CD14-positive monocyte (primary cell): ENCODE measurements around the gene DKKL1. TPM values are rescaled to one million over a fixed set of nuclear protein-coding genes. Genes with fewer than 3 reads are reported as not detected.

Source experiments
- DNase-seq, 3 donors: peaks; one replicate each; pipeline ENCODE4 v3.0.0-alpha.2; 2011 to 2022
- H2AFZ ChIP-seq: 2 replicates; pipeline ENCODE4 v1.6.0; 2012; ENCODE audit warnings: mild to moderate bottlenecking, low read depth, low read length, inconsistent platforms; ENCODE audit not compliant: insufficient read depth, poor library complexity, severe bottlenecking
- H3K27ac ChIP-seq, 2 donors: 1 replicate in 1 of 2; 2 replicates in 1 of 2; pipeline ENCODE4 v1.5.1; 2012 to 2013; ENCODE audit warnings: low read length in 2 of 2, control low read depth in 1 of 2, inconsistent platforms in 1 of 2, low read depth in 1 of 2, mild to moderate bottlenecking in 1 of 2
- H3K27me3 ChIP-seq, 2 donors: one replicate each; pipeline versions ENCODE4 v1.6.0 to v1.6.1; 2011 to 2013; ENCODE audit warnings: low read length in 2 of 2; ENCODE audit not compliant: control insufficient read depth in 2 of 2, insufficient read depth in 2 of 2
- H3K36me3 ChIP-seq, 2 donors: replicated peaks in 1 of 2; 1 replicate in 1 of 2; 2 replicates in 1 of 2; pipeline versions ENCODE4 v1.5.1 to v1.6.1; 2012 to 2013; ENCODE audit warnings: low read length in 2 of 2, control low read depth in 1 of 2, inconsistent platforms in 1 of 2, mild to moderate bottlenecking in 1 of 2; ENCODE audit not compliant: insufficient read depth in 2 of 2, control insufficient read depth in 1 of 2
- H3K4me1 ChIP-seq, 2 donors: 1 replicate in 1 of 2; 2 replicates in 1 of 2; pipeline versions ENCODE4 v1.5.1 to v1.6.1; 2012 to 2013; ENCODE audit warnings: low read length in 2 of 2, control low read depth in 1 of 2, inconsistent platforms in 1 of 2, mild to moderate bottlenecking in 1 of 2, moderate library complexity in 1 of 2; ENCODE audit not compliant: insufficient read depth in 2 of 2, control insufficient read depth in 1 of 2
- H3K4me2 ChIP-seq: replicated peaks from 2 replicates; pipeline ENCODE3; 2012; ENCODE audit warnings: low read length, moderate library complexity, mild to moderate bottlenecking; ENCODE audit not compliant: poor library complexity, severe bottlenecking; ENCODE audit errors: extremely low read depth
- H3K4me3 ChIP-seq, 3 experiments: fragments of 200-600 bp in 1 of 3; sonication (generic) in 1 of 3; replicated peaks in 1 of 3; 1 replicate in 2 of 3; 2 replicates in 1 of 3; pipeline ENCODE4 v1.5.1; 2011 to 2013; ENCODE audit warnings: low read length in 3 of 3, mild to moderate bottlenecking in 3 of 3, control low read depth in 2 of 3, low read depth in 2 of 3, inconsistent platforms in 1 of 3, moderate library complexity in 1 of 3
- H3K79me2 ChIP-seq: 2 replicates; pipeline ENCODE4 v1.6.0; 2012; ENCODE audit warnings: mild to moderate bottlenecking, control low read depth, inconsistent platforms, low read length, moderate library complexity; ENCODE audit not compliant: insufficient read depth
- H3K9ac ChIP-seq: 2 replicates; pipeline ENCODE4 v1.6.0; 2017; ENCODE audit warnings: low read length, mild to moderate bottlenecking; ENCODE audit not compliant: insufficient read depth, poor library complexity, severe bottlenecking
- H3K9me3 ChIP-seq, 2 donors: replicated peaks in 1 of 2; 1 replicate in 1 of 2; 2 replicates in 1 of 2; pipeline versions ENCODE4 v1.5.1 to v1.6.1; 2012 to 2013; ENCODE audit warnings: low read length in 2 of 2, control low read depth in 1 of 2; ENCODE audit not compliant: control insufficient read depth in 1 of 2, insufficient read depth in 1 of 2
- H4K20me1 ChIP-seq: 2 replicates; pipeline ENCODE4 v1.6.0; 2012; ENCODE audit warnings: mild to moderate bottlenecking, low read length, control low read depth, moderate library complexity; ENCODE audit not compliant: insufficient read depth
- H3K27ac Mint-ChIP-seq, 7 donors: one replicate each; pipeline ENCODE4 v1.8.0; 2020; ENCODE audit warnings: mild to moderate bottlenecking in 7 of 7, mixed read lengths in 7 of 7, moderate library complexity in 6 of 7, inconsistent platforms in 2 of 7
- H3K27me3 Mint-ChIP-seq, 3 donors: one replicate each; pipeline ENCODE4 v1.8.0; 2021 to 2022; ENCODE audit warnings: low read depth in 3 of 3, mild to moderate bottlenecking in 3 of 3, mixed read lengths in 3 of 3, moderate library complexity in 3 of 3, inconsistent platforms in 1 of 3
- H3K36me3 Mint-ChIP-seq, 2 donors: one replicate each; pipeline ENCODE4 v1.8.0; 2020; ENCODE audit warnings: mixed read lengths in 2 of 2, inconsistent platforms in 1 of 2, mild to moderate bottlenecking in 1 of 2
- H3K4me1 Mint-ChIP-seq: one replicate; pipeline ENCODE4 v1.8.0; 2020; ENCODE audit warnings: mild to moderate bottlenecking, mixed read lengths
- H3K4me3 Mint-ChIP-seq, 2 donors: one replicate each; pipeline ENCODE4 v1.8.0; 2020; ENCODE audit warnings: mild to moderate bottlenecking in 2 of 2, mixed read lengths in 2 of 2, moderate library complexity in 1 of 2
- H3K9me3 Mint-ChIP-seq, 7 donors: one replicate each; pipeline ENCODE4 v1.8.0; 2020 to 2022; ENCODE audit warnings: mixed read lengths in 7 of 7, mild to moderate bottlenecking in 6 of 7, moderate library complexity in 6 of 7, inconsistent platforms in 2 of 7
- CTCF ChIP-seq: fragments of 200-600 bp; IDR thresholded peaks from one replicate; pipeline ENCODE4 v1.8.0; 2022; ENCODE audit warnings: antibody characterized with exemption, mild to moderate bottlenecking
- WGBS: methylation state at CpG from one replicate; pipeline ENCODE4 v1.1.5; 2013; ENCODE audit warnings: missing lambda C conversion rate; ENCODE audit not compliant: insufficient coverage; 5-methylcytosine and 5-hydroxymethylcytosine counted together
- intact Hi-C, 2 donors: fragments of 100-400 bp; cut with micrococcal nuclease; formaldehyde crosslinking; loops; one replicate each; pipeline versions ENCODE4 v1.15.0 to v1.15.1; 2023
- polyA plus RNA-seq, 3 donors: library from polyadenylated mRNA; depleted of rRNA in 1 of 3; unstranded in 2 of 3; stranded (reverse) in 1 of 3; fragments of 300-500 nt in 2 of 3; fragments of >200 nt in 1 of 3; fragmentation: Illumina TruSeq in 2 of 3; gene quantifications; 1 replicate in 2 of 3; 2 replicates in 1 of 3; pipeline ENCODE4 v1.2.3, GENCODE V29; 2012 to 2021

DKKL1 gene
- polyA plus RNA-seq, 3 donors, result not detected

DNA sequence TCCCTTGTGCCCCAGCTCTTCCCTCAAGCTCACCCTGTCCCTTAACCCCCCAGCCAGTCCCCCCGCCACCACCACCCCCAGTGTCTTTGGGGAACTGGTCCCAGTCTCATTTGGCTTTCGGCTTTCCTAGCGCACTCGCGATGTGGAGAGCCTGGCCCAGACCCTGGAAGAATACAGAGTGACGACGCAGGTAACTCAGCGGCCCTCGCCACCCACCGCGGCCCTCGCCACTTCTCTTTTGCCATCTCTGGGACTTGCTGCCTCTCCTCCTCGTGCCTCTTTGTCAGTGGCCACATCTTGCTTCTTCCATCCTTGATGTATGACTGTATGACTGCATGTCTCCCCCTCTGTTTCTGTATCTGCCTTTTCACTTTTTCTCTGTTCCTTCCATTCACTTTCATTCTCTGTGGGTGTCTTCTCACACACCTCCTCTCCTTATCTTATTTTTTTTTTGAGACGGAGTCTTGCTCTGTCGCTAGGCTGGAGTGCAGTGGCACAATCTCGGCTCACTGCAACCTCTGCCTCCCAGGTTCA is 43.9 kb downstream of the DKKL1 start:
- no peaks in the 10 kb centered on the region for H3K36me3 Mint-ChIP-seq
- Histone ChIP-seq H3K36me3 (no peaks in the 10 kb centered on the region), H3K27me3 (no peaks in the 10 kb centered on the region), H3K4me3 (no peak overlapping the region), H3K4me1 (peaks cover 15 to 17% of the 10 kb centered on the region in 2 donors), H3K9me3 (no peaks in the 10 kb centered on the region), H4K20me1 (no peaks in the 10 kb centered on the region), H3K4me2 (no peak overlapping the region), H3K27ac (no peak overlapping the region), H2AFZ (no peak overlapping the region), H3K79me2 (no peaks in the 10 kb centered on the region), H3K9ac (no peak overlapping the region)
- H3K4me1 Mint-ChIP-seq, result peaks cover 28% of the 10 kb centered on the region
- no peak for DNase-seq
- no peak overlapping the region for H3K4me3 Mint-ChIP-seq
- peaks cover 5 to 11% (median 6%) of the 10 kb centered on the region in 3 donors for H3K27me3 Mint-ChIP-seq
- peaks cover 0 to 5% (median 0%) of the 10 kb centered on the region in 7 donors for H3K9me3 Mint-ChIP-seq
- intact Hi-C loops, result no loop called here
- TF ChIP-seq CTCF, result no peak
- WGBS, result 91% methylated on average over 16 of the region's 16 CpGs
- no peak overlapping the region for H3K27ac Mint-ChIP-seq

DNA sequence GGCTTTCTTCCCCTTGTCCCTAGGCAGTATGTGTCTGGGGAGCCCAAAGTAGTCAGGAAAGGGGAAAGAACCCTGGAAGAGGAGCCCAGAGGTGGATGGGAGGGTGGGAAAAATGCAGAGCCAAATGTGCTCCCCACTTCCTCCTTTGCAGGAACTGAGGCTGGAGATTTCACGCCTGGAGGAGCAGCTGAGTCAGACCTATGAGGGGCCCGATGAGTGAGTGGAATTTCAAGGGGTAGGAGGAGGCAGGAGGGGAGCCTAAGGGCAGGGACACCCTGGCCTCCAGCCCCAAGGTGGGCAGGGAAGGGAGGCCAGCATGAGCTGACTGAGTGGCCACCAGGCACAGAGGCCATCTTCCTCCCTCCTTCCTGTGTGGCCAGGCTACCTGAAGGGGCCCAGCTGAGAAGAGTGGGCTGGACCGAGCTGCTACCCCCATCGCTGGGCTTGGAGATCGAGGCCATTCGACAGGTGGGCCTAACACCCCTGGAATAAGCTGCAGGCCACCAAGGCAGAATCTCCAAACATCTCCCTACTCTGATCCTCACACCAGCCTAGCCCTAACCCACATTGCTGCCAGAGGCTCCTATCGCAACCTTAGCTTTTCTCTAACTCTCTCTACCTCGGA is 45.3 kb downstream of the DKKL1 start:
- no peaks in the 10 kb centered on the region for H4K20me1 ChIP-seq
- no peaks in the 10 kb centered on the region for H3K36me3 ChIP-seq
- H3K4me2 ChIP-seq, result peak overlapping the region; percentile 35
- peak overlapping the region; percentile 24 to 29 for H3K27ac ChIP-seq
- WGBS, result 74% methylated on average over 7 of the region's 8 CpGs
- H3K9me3 ChIP-seq, result no peaks in the 10 kb centered on the region
- Mint-ChIP-seq H3K4me1 (peaks cover 28% of the 10 kb centered on the region), H3K9me3 (peaks cover 0 to 5% (median 0%) of the 10 kb centered on the region in 7 donors), H3K36me3 (no peaks in the 10 kb centered on the region), H3K27me3 (peaks cover 4 to 11% (median 8%) of the 10 kb centered on the region in 3 donors), H3K27ac (peak overlapping the region in 6 of 7 donors; percentile 12 to 87 (median 79)), H3K4me3 (peak overlapping the region in 1 of 2 donors; percentile 59)
- intact Hi-C loops, result no loop called here
- DNase-seq, result peak in 2 of 3 donors; percentile 12 to 46
- TF ChIP-seq CTCF, result no peak
- H3K79me2 ChIP-seq, result no peaks in the 10 kb centered on the region
- H3K4me3 ChIP-seq, result peak overlapping the region in 1 of 3 experiments; percentile 40
- no peak overlapping the region for H3K9ac ChIP-seq
- H3K4me1 ChIP-seq, result peaks cover 15 to 17% of the 10 kb centered on the region in 2 donors
- no peaks in the 10 kb centered on the region for H3K27me3 ChIP-seq
- H2AFZ ChIP-seq, result peak overlapping the region; percentile 75
